K562 (cell line): Measurements from ENCODE around the gene BPIFB2. TPM values are rescaled to one million over a fixed set of nuclear protein-coding genes. Genes with fewer than 3 reads are reported as not detected.

Source experiments
- ATAC-seq: fragments of 200-7000 bp; cut with Tn5 transposase; 3 replicates; pipeline ENCODE4 v1.9.1; 2020; ENCODE audit warnings: moderate library complexity
- BruUV-seq: library from RNA; stranded (reverse); fragments of 400-500 nt; replicated peaks from 2 replicates; lab custom pipeline; 2021; lab: Mats Ljungman, UMichigan
- CTCF ChIA-PET: fragments of 300-600 bp; formaldehyde crosslinking; extraction: SDS; loops from one replicate; lab custom pipeline; 2021; ENCODE audit warnings: low intra/inter-chr PET ratio; lab: Yijun Ruan, JAX
- POLR2A ChIA-PET: fragments of 300-600, 350-650 bp; sonication (Branson Sonifier 250); formaldehyde crosslinking; extraction: SDS; loops from one replicate; lab custom pipeline; 2021; ENCODE audit warnings: antibody characterized with exemption, inconsistent platforms; lab: Yijun Ruan, JAX
- DNase-seq, 4 experiments: peaks; one replicate each; pipeline versions ENCODE4 v3.0.0 to v3.0.0-alpha.2; 2011 to 2018; ENCODE audit warnings: low spot score in 3 of 4, mixed read lengths in 3 of 4; ENCODE audit errors: extremely low read depth in 1 of 4
- FAIRE-seq: peaks from 2 replicates; lab custom pipeline; 2011; peaks lifted over from hg19 to GRCh38; lab: Jason Lieb, UNC
- H2AFZ ChIP-seq: 2 replicates; pipeline ENCODE4 v1.6.0; 2011; ENCODE audit warnings: low read depth, low read length, control low read depth, inconsistent platforms
- H3K27ac ChIP-seq: fragments of 200-600 bp; 3 replicates; pipeline ENCODE4 v1.8.0; 2011; ENCODE audit warnings: low read depth, mild to moderate bottlenecking, control low read depth, inconsistent platforms, low read length, moderate library complexity, mixed read lengths; ENCODE audit errors: extremely low read depth
- H3K27me3 ChIP-seq, 2 experiments: fragments of 300-600 bp in 1 of 2; 2 replicates in 1 of 2; 3 replicates in 1 of 2; pipeline versions ENCODE4 v1.6.0 to v1.8.0; 2011; ENCODE audit warnings: inconsistent platforms in 2 of 2, low read length in 2 of 2, mild to moderate bottlenecking in 1 of 2, mixed read lengths in 1 of 2, moderate library complexity in 1 of 2; ENCODE audit not compliant: control insufficient read depth in 2 of 2, insufficient read depth in 2 of 2
- H3K36me3 ChIP-seq: fragments of 300-600 bp; 3 replicates; pipeline ENCODE4 v1.8.0; 2011; ENCODE audit warnings: mild to moderate bottlenecking, low read length, inconsistent platforms; ENCODE audit not compliant: control insufficient read depth, insufficient read depth
- H3K4me1 ChIP-seq, 2 experiments: fragments of 200-600 bp in 1 of 2; replicated peaks in 1 of 2; 2 replicates in 1 of 2; 3 replicates in 1 of 2; pipeline versions ENCODE4 v1.5.1 to v1.8.0; 2011; ENCODE audit warnings: inconsistent platforms in 2 of 2, low read length in 2 of 2, mild to moderate bottlenecking in 1 of 2, mixed read lengths in 1 of 2, moderate library complexity in 1 of 2; ENCODE audit not compliant: control insufficient read depth in 2 of 2, insufficient read depth in 2 of 2
- H3K4me2 ChIP-seq: 2 replicates; pipeline ENCODE4 v1.6.1; 2011; ENCODE audit warnings: low read length, control low read depth, inconsistent platforms, mixed read lengths; ENCODE audit not compliant: insufficient read depth
- H3K4me3 ChIP-seq: fragments of 200-600 bp; sonication (generic), shearing (Covaris generic); 2 replicates; pipeline ENCODE4 v1.5.1; 2016; ENCODE audit warnings: control low read depth, inconsistent platforms
- H3K79me2 ChIP-seq: fragments of 200-600 bp; 3 replicates; pipeline ENCODE4 v1.8.0; 2011; ENCODE audit warnings: low read length, inconsistent platforms; ENCODE audit not compliant: control insufficient read depth, insufficient read depth
- H3K9ac ChIP-seq, 2 experiments: 2 replicates each; pipeline versions ENCODE4 v1.6.0 to v1.6.1; 2011; ENCODE audit warnings: low read depth in 2 of 2, low read length in 2 of 2, control low read depth in 1 of 2, inconsistent platforms in 1 of 2, mild to moderate bottlenecking in 1 of 2, mixed read lengths in 1 of 2; ENCODE audit not compliant: insufficient read depth in 1 of 2
- H3K9me1 ChIP-seq: one replicate; pipeline ENCODE4 v1.6.0; 2011; ENCODE audit warnings: inconsistent platforms, mild to moderate bottlenecking, low read length, moderate library complexity; ENCODE audit not compliant: control insufficient read depth, insufficient read depth
- H3K9me3 ChIP-seq: replicated peaks from 2 replicates; pipeline ENCODE4 v1.5.1; 2011; ENCODE audit warnings: low read depth, low read length, inconsistent platforms; ENCODE audit not compliant: control insufficient read depth, insufficient read depth
- H4K20me1 ChIP-seq: replicated peaks from 2 replicates; pipeline ENCODE4 v1.6.1; 2011; ENCODE audit warnings: low read length, inconsistent platforms, mixed read lengths; ENCODE audit not compliant: control insufficient read depth, insufficient read depth
- RBM25 ChIP-seq: fragments of 200-400 bp; formaldehyde crosslinking; IDR thresholded peaks from 2 replicates; pipeline ENCODE4 v1.6.1; 2018; ENCODE audit warnings: low read length, low read depth, moderate library complexity; ENCODE audit not compliant: severe bottlenecking
- ZFP36 ChIP-seq: fragments of 150-350 bp; IDR thresholded peaks from 2 replicates; pipeline ENCODE4 v1.6.1; 2018; ENCODE audit warnings: low read length, low read depth; ENCODE audit not compliant: partially characterized antibody
- ZNF316 ChIP-seq: fragments of 450-650 bp; IDR thresholded peaks from 2 replicates; pipeline ENCODE4 v1.6.1; 2016
- WGBS: fragments of 100-300 bp; shearing (Covaris generic); methylation state at CpG from one replicate; pipeline ENCODE4 v1.1.6; 2016; ENCODE audit warnings: low coverage, mixed read lengths; ENCODE audit not compliant: insufficient coverage; ENCODE audit errors: missing lambda C conversion rate; 5-methylcytosine and 5-hydroxymethylcytosine counted together
- in situ Hi-C: fragments of 300-500 bp; cut with MboI; formaldehyde crosslinking; loops from 4 replicates; pipeline ENCODE4 v1.15.0; 2018; ENCODE audit warnings: inconsistent platforms, mixed read lengths
- intact Hi-C: fragments of 100-400 bp; cut with micrococcal nuclease; formaldehyde crosslinking; loops from 2 replicates; pipeline ENCODE4 v1.14.2; 2022
- polyA plus RNA-seq, 8 experiments: library from polyadenylated mRNA; depleted of rRNA in 4 of 8; stranded (reverse) in 5 of 8; unstranded in 3 of 8; fragments of >200 nt; fragmentation: Nextera tagmentation in 2 of 8; fragmentation: Illumina TruSeq in 1 of 8; extraction: Ambion mirVana in 2 of 8; extraction: Trizol in 1 of 8; gene quantifications; 2 replicates each; pipeline versions ENCODE4 v1.2.1 to v1.2.3, GENCODE V29; 2011 to 2014; ENCODE audit warnings: inconsistent platforms in 1 of 8, missing spikeins in 1 of 8
- total RNA-seq, 7 experiments: library from RNA; depleted of rRNA in 6 of 7; stranded (reverse); fragments of >200 nt in 6 of 7; fragmentation: Illumina TruSeq in 2 of 7; extraction: Trizol in 2 of 7; gene quantifications; 2 replicates each; pipeline versions ENCODE4 v1.2.1 to v1.2.3, GENCODE V29; 2011 to 2021; ENCODE audit warnings: low replicate concordance in 1 of 7

Gene BPIFB2
- total and polyA plus RNA-seq, 9 of the 15 experiments (the other 6 are each of a cell fraction or from before 2014, with no cell fraction given), result not detected

DNA sequence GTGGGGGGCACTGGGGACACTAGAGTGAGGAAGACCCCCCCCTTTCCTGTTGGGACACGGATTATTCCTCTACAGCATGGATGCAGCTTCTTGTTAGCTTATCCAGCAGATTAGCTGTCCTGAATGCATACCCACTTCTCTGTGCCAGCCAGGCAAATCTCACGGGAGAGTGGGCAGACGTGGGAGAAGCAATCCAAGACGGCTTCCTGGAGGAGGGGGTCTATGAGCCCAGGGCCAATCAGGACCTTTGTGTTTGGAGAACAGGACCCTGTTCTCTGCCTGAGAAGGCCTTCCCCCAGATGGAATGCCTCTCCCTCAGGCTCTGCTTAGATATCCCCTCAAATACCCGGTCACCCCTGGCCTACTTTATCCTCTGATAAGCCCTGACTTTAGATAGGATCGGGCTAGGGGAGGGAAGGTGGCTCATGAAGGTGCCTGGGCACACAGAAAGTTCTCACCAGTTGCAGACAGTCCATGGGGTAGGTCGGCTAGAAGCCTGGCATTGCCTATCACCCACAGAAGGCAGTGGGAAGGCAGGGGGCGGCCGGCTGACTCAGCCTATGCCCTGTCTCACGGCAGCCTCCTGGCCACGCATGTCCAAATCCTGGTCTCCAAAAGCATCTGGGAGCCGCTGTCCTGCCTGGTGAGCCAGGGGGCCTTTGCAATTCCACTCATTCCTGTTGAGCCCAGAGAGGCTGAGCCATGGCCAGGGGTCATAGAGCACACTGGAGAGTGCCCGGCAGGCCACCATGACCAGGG is 38.0 kb upstream of the BPIFB2 start:
- CTCF ChIA-PET, result no interaction called here
- Histone ChIP-seq H3K9me3 (no peaks in the 10 kb centered on the region), H3K9me1 (no peaks in the 10 kb centered on the region), H3K27ac (no peak overlapping the region), H3K4me1 (peaks cover 5 to 8% of the 10 kb centered on the region in 2 experiments; a peak in 3 of 5 replicates), H3K9ac (no peak overlapping the region), H3K4me2 (no peak overlapping the region), H3K27me3 (peaks cover 25 to 68% of the 10 kb centered on the region in 2 experiments), H3K36me3 (no peaks in the 10 kb centered on the region), H2AFZ (no peak overlapping the region), H3K79me2 (no peaks in the 10 kb centered on the region), H3K4me3 (no peak overlapping the region), H4K20me1 (no peaks in the 10 kb centered on the region; the same call in 1 of the 2 replicates)
- POLR2A ChIA-PET, result no interaction called here
- TF ChIP-seq RBM25 (peak; percentile 67), ZNF316 (no peak), ZFP36 (peak; percentile 95)
- intact Hi-C loops (no loop called here), in situ Hi-C loops (no loop called here)
- ATAC-seq (no peak), DNase-seq (no peak), FAIRE-seq (no peak)
- 13% methylated on average over 13 of the region's 13 CpGs for WGBS
- no TSS peak for BruUV-seq
